Upper lobe of left lung (tissue), 4 donors: ENCODE measurements around the gene PRDM16.

Source experiments
- EP300 ChIP-seq, 4 donors: sonication (generic); formaldehyde crosslinking; IDR thresholded peaks; one replicate each; pipeline ENCODE4 v1.5.1; 2017; ENCODE audit warnings: antibody characterized with exemption in 4 of 4, control low read depth in 2 of 4
- TF ChIP-seq, protein P1 (sequence below), 6 experiments: fragments of 450-650 bp in 4 of 6; fragments of 200-600 bp in 2 of 6; sonication (generic) in 2 of 6; IDR thresholded peaks; one replicate each; pipeline ENCODE4 v1.5.1; 2016 to 2019; ENCODE audit warnings: antibody characterized with exemption in 6 of 6

DNA sequence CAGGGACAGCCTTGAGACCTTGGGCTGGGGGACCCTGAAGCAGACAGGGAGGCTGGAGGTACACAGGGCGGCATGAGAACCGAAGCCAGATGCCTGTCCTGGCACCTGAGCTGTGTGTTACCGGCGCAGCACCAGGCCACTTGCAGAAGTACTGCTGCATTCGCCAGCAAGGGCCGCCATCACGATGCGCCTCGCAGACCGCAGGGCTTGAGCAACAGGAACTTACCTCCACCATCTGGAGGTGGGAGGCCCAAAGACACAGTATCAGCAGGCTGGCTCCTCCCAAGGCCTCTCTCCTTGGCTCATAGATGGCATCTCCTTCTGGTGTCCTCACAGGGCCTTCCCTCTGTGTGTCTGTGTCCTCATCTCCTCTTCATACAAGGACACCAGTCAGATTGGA lies 90.1 kb downstream of the PRDM16 start:
- TF ChIP-seq, protein P1, sequence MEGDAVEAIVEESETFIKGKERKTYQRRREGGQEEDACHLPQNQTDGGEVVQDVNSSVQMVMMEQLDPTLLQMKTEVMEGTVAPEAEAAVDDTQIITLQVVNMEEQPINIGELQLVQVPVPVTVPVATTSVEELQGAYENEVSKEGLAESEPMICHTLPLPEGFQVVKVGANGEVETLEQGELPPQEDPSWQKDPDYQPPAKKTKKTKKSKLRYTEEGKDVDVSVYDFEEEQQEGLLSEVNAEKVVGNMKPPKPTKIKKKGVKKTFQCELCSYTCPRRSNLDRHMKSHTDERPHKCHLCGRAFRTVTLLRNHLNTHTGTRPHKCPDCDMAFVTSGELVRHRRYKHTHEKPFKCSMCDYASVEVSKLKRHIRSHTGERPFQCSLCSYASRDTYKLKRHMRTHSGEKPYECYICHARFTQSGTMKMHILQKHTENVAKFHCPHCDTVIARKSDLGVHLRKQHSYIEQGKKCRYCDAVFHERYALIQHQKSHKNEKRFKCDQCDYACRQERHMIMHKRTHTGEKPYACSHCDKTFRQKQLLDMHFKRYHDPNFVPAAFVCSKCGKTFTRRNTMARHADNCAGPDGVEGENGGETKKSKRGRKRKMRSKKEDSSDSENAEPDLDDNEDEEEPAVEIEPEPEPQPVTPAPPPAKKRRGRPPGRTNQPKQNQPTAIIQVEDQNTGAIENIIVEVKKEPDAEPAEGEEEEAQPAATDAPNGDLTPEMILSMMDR (IDR thresholded peaks at IDR 0.05): no peak
- TF ChIP-seq EP300 (IDR thresholded peaks at IDR 0.05): no peak
